Endothelial cell of umbilical vein (primary cell): ENCODE data around the gene C17orf67. TPM values are rescaled to one million over a fixed set of nuclear protein-coding genes. Genes with fewer than 3 reads are reported as not detected.

Experiments
- BruUV-seq: library from RNA; stranded (reverse); fragments of 400-500 nt; replicated peaks from 2 replicates; lab custom pipeline; 2021; lab: Mats Ljungman, UMichigan
- CTCF ChIA-PET: fragments of 300-600, 350-600 bp; sonication (Branson Sonifier 250); formaldehyde crosslinking; loops from one replicate; lab custom pipeline; 2021; ENCODE audit warnings: antibody characterized with exemption, inconsistent platforms; lab: Charles Lee
- POLR2A ChIA-PET: fragments of 300-600, 350-600 bp; sonication (Branson Sonifier 250); formaldehyde crosslinking; loops from one replicate; lab custom pipeline; 2021; ENCODE audit warnings: antibody characterized with exemption, inconsistent platforms; lab: Charles Lee
- DNase-seq: peaks from one replicate; pipeline ENCODE4 v3.0.0-alpha.2; 2011; ENCODE audit warnings: low read depth, low spot score
- FAIRE-seq: peaks from 2 replicates; lab custom pipeline; 2011; peaks lifted over from hg19 to GRCh38; lab: Jason Lieb, UNC
- H2AFZ ChIP-seq: 2 replicates; pipeline ENCODE4 v1.6.0; 2012; ENCODE audit warnings: low read depth, low read length, control low read depth, inconsistent platforms
- H3K27ac ChIP-seq: 2 replicates; pipeline ENCODE4 v1.5.1; 2011; ENCODE audit warnings: low read depth, mild to moderate bottlenecking, control low read depth, low read length, moderate library complexity; ENCODE audit not compliant: insufficient read depth
- H3K27me3 ChIP-seq, 2 experiments: 2 replicates each; pipeline versions ENCODE4 v1.6.0 to v1.6.1; 2011; ENCODE audit warnings: low read length in 2 of 2, mixed read lengths in 1 of 2; ENCODE audit not compliant: control insufficient read depth in 2 of 2, insufficient read depth in 2 of 2
- H3K36me3 ChIP-seq, 2 experiments: 2 replicates in 1 of 2; 3 replicates in 1 of 2; pipeline ENCODE4 v1.5.1; 2011; ENCODE audit warnings: low read length in 2 of 2, mild to moderate bottlenecking in 1 of 2, moderate library complexity in 1 of 2; ENCODE audit not compliant: control insufficient read depth in 2 of 2, insufficient read depth in 2 of 2; ENCODE audit errors: extremely low read depth in 1 of 2
- H3K4me1 ChIP-seq: 3 replicates; pipeline ENCODE4 v1.5.1; 2011; ENCODE audit warnings: mild to moderate bottlenecking, low read length; ENCODE audit not compliant: control insufficient read depth, insufficient read depth; ENCODE audit errors: extremely low read depth
- H3K4me2 ChIP-seq: 2 replicates; pipeline ENCODE4 v1.6.1; 2011; ENCODE audit warnings: low read length, control low read depth, mixed read lengths; ENCODE audit not compliant: insufficient read depth
- H3K4me3 ChIP-seq, 3 experiments: fragments of 200-600 bp in 1 of 3; sonication (generic), shearing (Covaris generic) in 1 of 3; replicated peaks in 1 of 3; 2 replicates each; pipeline ENCODE4 v1.5.1; 2011 to 2016; ENCODE audit warnings: control low read depth in 3 of 3, low read length in 3 of 3, mild to moderate bottlenecking in 2 of 3, inconsistent platforms in 1 of 3, low read depth in 1 of 3, moderate library complexity in 1 of 3; ENCODE audit not compliant: insufficient read depth in 1 of 3
- H3K79me2 ChIP-seq: 2 replicates; pipeline ENCODE4 v1.6.0; 2012; ENCODE audit warnings: low read length, inconsistent platforms; ENCODE audit not compliant: control insufficient read depth, insufficient read depth
- H3K9ac ChIP-seq: replicated peaks from 2 replicates; pipeline ENCODE3; 2011; ENCODE audit warnings: low read length, control low read depth; ENCODE audit not compliant: insufficient read depth; ENCODE audit errors: extremely low read depth
- H3K9me1 ChIP-seq: replicated peaks from 3 replicates; pipeline ENCODE4 v1.6.0; 2011; ENCODE audit warnings: mild to moderate bottlenecking, low read length; ENCODE audit not compliant: control insufficient read depth, insufficient read depth; ENCODE audit errors: extremely low read depth
- H3K9me3 ChIP-seq: replicated peaks from 2 replicates; pipeline ENCODE4 v1.5.1; 2012; ENCODE audit warnings: low read length, inconsistent platforms; ENCODE audit not compliant: control insufficient read depth, insufficient read depth
- H4K20me1 ChIP-seq: replicated peaks from 2 replicates; pipeline ENCODE3; 2011; ENCODE audit warnings: mild to moderate bottlenecking, low read length; ENCODE audit not compliant: control insufficient read depth, insufficient read depth; ENCODE audit errors: extremely low read depth
- EZH2 ChIP-seq: IDR thresholded peaks from 2 replicates; pipeline ENCODE4 v1.6.1; 2012; ENCODE audit warnings: borderline replicate concordance, low read depth, mild to moderate bottlenecking, moderate library complexity, low read length, inconsistent platforms; ENCODE audit not compliant: severe bottlenecking
- FOS ChIP-seq: IDR thresholded peaks from 2 replicates; pipeline ENCODE4 v1.6.1; 2011; ENCODE audit warnings: mild to moderate bottlenecking, low read length, moderate library complexity, borderline replicate concordance; ENCODE audit not compliant: insufficient read depth
- GATA2 ChIP-seq: IDR thresholded peaks from 2 replicates; pipeline ENCODE4 v1.7.0; 2011; ENCODE audit warnings: low read depth, mild to moderate bottlenecking, moderate library complexity, mixed read lengths, low read length; ENCODE audit not compliant: insufficient read length, insufficient read depth
- JUN ChIP-seq: IDR thresholded peaks from 2 replicates; pipeline ENCODE4 v1.6.1; 2011; ENCODE audit warnings: borderline replicate concordance, low read depth; ENCODE audit not compliant: insufficient read length, insufficient read depth
- MYC ChIP-seq: IDR thresholded peaks from one replicate; pipeline ENCODE4 v1.6.1; 2011; ENCODE audit warnings: mild to moderate bottlenecking, low read depth, low read length
- POLR2A ChIP-seq: IDR thresholded peaks from 2 replicates; pipeline ENCODE4 v1.6.1; 2012; ENCODE audit warnings: low read depth, mild to moderate bottlenecking, control low read depth, low read length
- POLR2AphosphoS5 ChIP-seq: IDR thresholded peaks from 2 replicates; pipeline ENCODE4 v1.6.1; 2012; ENCODE audit warnings: low read depth, mild to moderate bottlenecking, control low read depth, low read length, moderate library complexity; ENCODE audit not compliant: insufficient read depth
- dilution Hi-C: fragments of 300-500 bp; cut with MboI; formaldehyde crosslinking; loops from one replicate; pipeline ENCODE4 v1.15.0; 2019; ENCODE audit warnings: low sequenced_read_pairs; ENCODE audit not compliant: extremely low pct_ligation_motif_present
- intact Hi-C: fragments of 100-400 bp; cut with micrococcal nuclease; formaldehyde crosslinking; loops from one replicate; pipeline ENCODE4 v1.10.0; 2022
- polyA plus RNA-seq, 4 experiments: library from polyadenylated mRNA; depleted of rRNA in 3 of 4; stranded (reverse) in 3 of 4; unstranded in 1 of 4; fragments of >200 nt; gene quantifications; 2 replicates each; pipeline versions ENCODE4 v1.2.1 to v1.2.3, GENCODE V29; 2011 to 2012; ENCODE audit warnings: missing spikeins in 1 of 4
- total RNA-seq: library from RNA; stranded (reverse); gene quantifications from 2 replicates; pipeline ENCODE4 v1.2.3, GENCODE V29; 2021
- TF ChIP-seq, protein P1 (sequence below), 2 donors: IDR thresholded peaks; 1 replicate in 1 of 2; 2 replicates in 1 of 2; pipeline ENCODE4 v1.5.1; 2011; ENCODE audit warnings: low read length in 2 of 2, mild to moderate bottlenecking in 2 of 2, moderate library complexity in 2 of 2, control low read depth in 1 of 2, inconsistent platforms in 1 of 2, low read depth in 1 of 2; ENCODE audit not compliant: insufficient read depth in 1 of 2; ENCODE audit errors: extremely low read depth in 1 of 2
- TF ChIP-seq, protein P2 (sequence below): IDR thresholded peaks from 2 replicates; pipeline ENCODE4 v1.6.1; 2011; ENCODE audit not compliant: insufficient read depth, insufficient read length

The C17orf67 gene
- total and polyA plus RNA-seq, 2 donors (not counting 3 experiments of a cell fraction or from before 2014, with no cell fraction given): 1.9 to 5.8 TPM

DNA sequence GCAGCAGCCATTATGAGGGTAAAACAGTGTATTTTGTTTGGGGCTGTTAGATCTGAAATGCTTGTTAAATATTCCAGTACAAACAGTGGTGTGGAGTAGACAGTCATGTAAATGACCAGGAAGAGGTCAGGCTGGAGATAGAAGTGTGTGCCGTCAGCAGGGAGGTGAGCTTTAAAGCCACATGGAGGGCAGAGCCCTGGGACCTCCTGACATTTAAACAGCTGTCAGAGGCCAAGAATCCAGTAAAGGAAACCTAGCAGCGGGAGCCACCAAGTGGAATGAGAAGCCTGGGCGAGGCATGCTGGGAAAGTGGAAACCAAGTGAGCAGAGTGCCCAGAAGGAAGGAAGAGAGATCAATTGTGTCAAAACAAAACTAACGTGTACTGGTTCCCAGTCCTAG lies 26.8 kb downstream of the C17orf67 start:
- intact Hi-C loops (no loop called here), dilution Hi-C loops (no loop called here)
- Histone ChIP-seq H3K4me2 (no peak overlapping the region), H3K27ac (no peak overlapping the region), H3K9me1 (no peaks in the 10 kb centered on the region), H3K79me2 (no peaks in the 10 kb centered on the region), H3K27me3 (no peaks in the 10 kb centered on the region), H3K4me1 (no peaks in the 10 kb centered on the region), H4K20me1 (no peaks in the 10 kb centered on the region), H3K9me3 (no peaks in the 10 kb centered on the region), H3K36me3 (no peaks in the 10 kb centered on the region), H3K9ac (no peak overlapping the region), H3K4me3 (no peak overlapping the region), H2AFZ (no peak overlapping the region)
- FAIRE-seq (no peak), DNase-seq (no peak)
- no TSS peak for BruUV-seq
- CTCF ChIA-PET: interaction anchor here (1.6 to 1.7 kb wide), 2 partner anchors 9 to 13 kb away, joined by 6 to 7 read pairs; no protein-coding TSS in a partner anchor
- no peak for TF ChIP-seq POLR2AphosphoS5
- no peak for TF ChIP-seq GATA2
- no peak for TF ChIP-seq POLR2A
- no peak for TF ChIP-seq FOS
- TF ChIP-seq JUN: no peak
- TF ChIP-seq, protein P1, sequence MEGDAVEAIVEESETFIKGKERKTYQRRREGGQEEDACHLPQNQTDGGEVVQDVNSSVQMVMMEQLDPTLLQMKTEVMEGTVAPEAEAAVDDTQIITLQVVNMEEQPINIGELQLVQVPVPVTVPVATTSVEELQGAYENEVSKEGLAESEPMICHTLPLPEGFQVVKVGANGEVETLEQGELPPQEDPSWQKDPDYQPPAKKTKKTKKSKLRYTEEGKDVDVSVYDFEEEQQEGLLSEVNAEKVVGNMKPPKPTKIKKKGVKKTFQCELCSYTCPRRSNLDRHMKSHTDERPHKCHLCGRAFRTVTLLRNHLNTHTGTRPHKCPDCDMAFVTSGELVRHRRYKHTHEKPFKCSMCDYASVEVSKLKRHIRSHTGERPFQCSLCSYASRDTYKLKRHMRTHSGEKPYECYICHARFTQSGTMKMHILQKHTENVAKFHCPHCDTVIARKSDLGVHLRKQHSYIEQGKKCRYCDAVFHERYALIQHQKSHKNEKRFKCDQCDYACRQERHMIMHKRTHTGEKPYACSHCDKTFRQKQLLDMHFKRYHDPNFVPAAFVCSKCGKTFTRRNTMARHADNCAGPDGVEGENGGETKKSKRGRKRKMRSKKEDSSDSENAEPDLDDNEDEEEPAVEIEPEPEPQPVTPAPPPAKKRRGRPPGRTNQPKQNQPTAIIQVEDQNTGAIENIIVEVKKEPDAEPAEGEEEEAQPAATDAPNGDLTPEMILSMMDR (IDR thresholded peaks at IDR 0.05; ENCODE audit: extremely low read depth in 1 of 2, insufficient read depth in 1 of 2, low read depth in 1 of 2, low read length in 2 of 2): no peak
- TF ChIP-seq EZH2: no peak
- no peak for TF ChIP-seq MYC
- TF ChIP-seq, protein P2, sequence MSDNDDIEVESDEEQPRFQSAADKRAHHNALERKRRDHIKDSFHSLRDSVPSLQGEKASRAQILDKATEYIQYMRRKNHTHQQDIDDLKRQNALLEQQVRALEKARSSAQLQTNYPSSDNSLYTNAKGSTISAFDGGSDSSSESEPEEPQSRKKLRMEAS: no peak
- POLR2A ChIA-PET: no interaction called here
